ENCODE data around the gene SELENOV. TPM values are rescaled to one million over a fixed set of nuclear protein-coding genes. Genes with fewer than 3 reads are reported as not detected.

SELENOV gene
- total RNA-seq, 1 experiment from 2014 or later = 0.80 TPM

DNA sequence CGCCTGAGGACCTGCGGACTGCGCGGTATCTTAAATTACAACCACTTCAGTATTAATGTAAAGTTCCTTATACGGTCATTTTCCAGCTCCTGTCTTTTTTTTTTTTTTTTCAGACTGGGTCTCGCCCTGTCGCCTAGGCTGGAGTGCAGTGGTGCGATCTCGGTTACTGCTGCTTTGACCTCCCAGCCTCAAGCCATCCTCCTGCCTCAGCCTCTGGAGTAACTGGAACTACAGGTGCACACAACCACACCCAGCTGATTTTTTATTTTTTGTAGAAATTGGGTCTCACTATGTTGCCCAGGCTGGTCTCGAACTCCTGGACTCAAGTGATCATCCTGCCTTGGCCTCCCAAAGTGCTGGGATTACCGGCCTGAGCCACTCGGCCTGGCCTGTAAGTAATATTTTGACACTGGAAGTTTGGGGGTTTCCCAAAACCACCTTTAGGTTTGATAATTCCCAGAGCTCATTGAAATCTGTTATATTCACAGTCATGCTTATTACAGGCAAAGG lies 18.1 kb downstream of the SELENOV start:
- in situ Hi-C loops (cut with HindIII; ENCODE audit: low pct_unique_long_range_greater_than_20kb, low sequenced_read_pairs) = no loop called here
- ChIA-PET CTCF (interaction anchor here (0.6 to 6.8 kb wide), 42 partner anchors 8 to 438 kb away, joined by 3 to 193 read pairs (median 8); partner anchors contain the start of genes DLL3, DYRK1B, MED29 and PAF1), POLR2A (interaction anchor here (0.5 to 11.8 kb wide), 30 partner anchors 9 to 438 kb away, joined by 3 to 196 read pairs (median 6); partner anchors contain the start of genes DLL3, DYRK1B, FBL and PSMC4)
- H3K27me3 ChIP-seq (ENCODE audit: control insufficient read depth, insufficient read depth, low read length) = no peaks in the 10 kb centered on the region
- no TSS peak for BruUV-seq (replicated peaks)
- DNase-seq (ENCODE audit: low read depth, low spot score) = no peak
- H3K4me3 ChIP-seq (ENCODE audit: low read depth in 2 of 2, low read length in 2 of 2) = peak overlapping the region; percentile 35 to 56
- ATAC-seq = peak; percentile 32
- H3K9me3 ChIP-seq (ENCODE audit: control insufficient read depth, insufficient read depth, low read depth, low read length) = no peaks in the 10 kb centered on the region
- intact Hi-C loops (cut with micrococcal nuclease; ENCODE audit: unreplicated experiment) = loop anchor here (2.0 kb wide), 1 partner anchor 34 kb away; the partner anchor contains the start of gene DLL3
- H3K27ac ChIP-seq (ENCODE audit: low read length) = peak overlapping the region; percentile 80
- peaks cover 25% of the 10 kb centered on the region for H3K4me1 ChIP-seq (ENCODE audit: control insufficient read depth, insufficient read depth, low read length)
- TF ChIP-seq, protein P1, sequence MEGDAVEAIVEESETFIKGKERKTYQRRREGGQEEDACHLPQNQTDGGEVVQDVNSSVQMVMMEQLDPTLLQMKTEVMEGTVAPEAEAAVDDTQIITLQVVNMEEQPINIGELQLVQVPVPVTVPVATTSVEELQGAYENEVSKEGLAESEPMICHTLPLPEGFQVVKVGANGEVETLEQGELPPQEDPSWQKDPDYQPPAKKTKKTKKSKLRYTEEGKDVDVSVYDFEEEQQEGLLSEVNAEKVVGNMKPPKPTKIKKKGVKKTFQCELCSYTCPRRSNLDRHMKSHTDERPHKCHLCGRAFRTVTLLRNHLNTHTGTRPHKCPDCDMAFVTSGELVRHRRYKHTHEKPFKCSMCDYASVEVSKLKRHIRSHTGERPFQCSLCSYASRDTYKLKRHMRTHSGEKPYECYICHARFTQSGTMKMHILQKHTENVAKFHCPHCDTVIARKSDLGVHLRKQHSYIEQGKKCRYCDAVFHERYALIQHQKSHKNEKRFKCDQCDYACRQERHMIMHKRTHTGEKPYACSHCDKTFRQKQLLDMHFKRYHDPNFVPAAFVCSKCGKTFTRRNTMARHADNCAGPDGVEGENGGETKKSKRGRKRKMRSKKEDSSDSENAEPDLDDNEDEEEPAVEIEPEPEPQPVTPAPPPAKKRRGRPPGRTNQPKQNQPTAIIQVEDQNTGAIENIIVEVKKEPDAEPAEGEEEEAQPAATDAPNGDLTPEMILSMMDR (IDR thresholded peaks at IDR 0.05) = no peak
- no peak for TF ChIP-seq POLR2AphosphoS5 (IDR thresholded peaks at IDR 0.05; ENCODE audit: low read depth, low read length)
- TF ChIP-seq, protein P2, sequence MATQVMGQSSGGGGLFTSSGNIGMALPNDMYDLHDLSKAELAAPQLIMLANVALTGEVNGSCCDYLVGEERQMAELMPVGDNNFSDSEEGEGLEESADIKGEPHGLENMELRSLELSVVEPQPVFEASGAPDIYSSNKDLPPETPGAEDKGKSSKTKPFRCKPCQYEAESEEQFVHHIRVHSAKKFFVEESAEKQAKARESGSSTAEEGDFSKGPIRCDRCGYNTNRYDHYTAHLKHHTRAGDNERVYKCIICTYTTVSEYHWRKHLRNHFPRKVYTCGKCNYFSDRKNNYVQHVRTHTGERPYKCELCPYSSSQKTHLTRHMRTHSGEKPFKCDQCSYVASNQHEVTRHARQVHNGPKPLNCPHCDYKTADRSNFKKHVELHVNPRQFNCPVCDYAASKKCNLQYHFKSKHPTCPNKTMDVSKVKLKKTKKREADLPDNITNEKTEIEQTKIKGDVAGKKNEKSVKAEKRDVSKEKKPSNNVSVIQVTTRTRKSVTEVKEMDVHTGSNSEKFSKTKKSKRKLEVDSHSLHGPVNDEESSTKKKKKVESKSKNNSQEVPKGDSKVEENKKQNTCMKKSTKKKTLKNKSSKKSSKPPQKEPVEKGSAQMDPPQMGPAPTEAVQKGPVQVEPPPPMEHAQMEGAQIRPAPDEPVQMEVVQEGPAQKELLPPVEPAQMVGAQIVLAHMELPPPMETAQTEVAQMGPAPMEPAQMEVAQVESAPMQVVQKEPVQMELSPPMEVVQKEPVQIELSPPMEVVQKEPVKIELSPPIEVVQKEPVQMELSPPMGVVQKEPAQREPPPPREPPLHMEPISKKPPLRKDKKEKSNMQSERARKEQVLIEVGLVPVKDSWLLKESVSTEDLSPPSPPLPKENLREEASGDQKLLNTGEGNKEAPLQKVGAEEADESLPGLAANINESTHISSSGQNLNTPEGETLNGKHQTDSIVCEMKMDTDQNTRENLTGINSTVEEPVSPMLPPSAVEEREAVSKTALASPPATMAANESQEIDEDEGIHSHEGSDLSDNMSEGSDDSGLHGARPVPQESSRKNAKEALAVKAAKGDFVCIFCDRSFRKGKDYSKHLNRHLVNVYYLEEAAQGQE (IDR thresholded peaks at IDR 0.05; ENCODE audit: insufficient read depth in 1 of 2, low read depth in 2 of 2, low read length in 1 of 2) = no peak
- TF ChIP-seq TCF7L2 (IDR thresholded peaks at IDR 0.05; ENCODE audit: low read depth, low read length) = no peak
- TF ChIP-seq SIN3A (IDR thresholded peaks at IDR 0.05; ENCODE audit: borderline replicate concordance, insufficient read depth, low read depth, low read length) = no peak
- no peaks in the 10 kb centered on the region for H3K36me3 ChIP-seq (ENCODE audit: control insufficient read depth, insufficient read depth, low read length)

DNA sequence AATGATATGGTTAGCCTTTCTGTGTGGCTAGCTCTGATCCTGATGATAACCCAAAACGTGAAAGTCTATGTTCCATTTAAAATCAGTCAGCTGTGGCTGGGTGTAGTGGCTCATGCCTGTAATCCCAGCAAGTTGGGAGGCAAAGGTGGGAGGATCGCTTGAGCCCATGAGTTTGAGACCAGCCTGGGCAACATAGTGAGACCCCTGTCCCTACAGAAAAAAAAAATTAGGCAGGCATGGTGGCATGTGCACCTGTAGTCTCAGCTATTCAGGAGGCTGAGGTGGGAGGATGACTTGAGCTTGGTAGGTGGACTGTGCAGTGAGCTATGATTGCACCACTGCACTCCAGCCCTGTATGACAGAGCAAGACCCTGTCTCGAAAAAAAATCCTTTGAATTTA lies 18.9 kb downstream of the SELENOV start:
- CTCF ChIA-PET = interaction anchor here (0.6 to 6.8 kb wide), 28 partner anchors 8 to 437 kb away, joined by 3 to 193 read pairs (median 12); partner anchors contain the start of genes DLL3, PSMC4, RPS16 and SELENOV
- POLR2A ChIA-PET = interaction anchor here (0.6 to 11.8 kb wide), 20 partner anchors 13 to 300 kb away, joined by 3 to 196 read pairs (median 5); partner anchors contain the start of genes DYRK1B, RPS16, SUPT5H and TIMM50
- in situ Hi-C loops (cut with HindIII; ENCODE audit: low pct_unique_long_range_greater_than_20kb, low sequenced_read_pairs) = no loop called here
- Histone ChIP-seq H3K27me3 (ENCODE audit: control insufficient read depth, insufficient read depth, low read length) (no peaks in the 10 kb centered on the region), H3K4me3 (ENCODE audit: low read depth in 2 of 2, low read length in 2 of 2) (no peak overlapping the region), H3K9me3 (ENCODE audit: control insufficient read depth, insufficient read depth, low read depth, low read length) (no peaks in the 10 kb centered on the region), H3K27ac (ENCODE audit: low read length) (no peak overlapping the region), H3K4me1 (ENCODE audit: control insufficient read depth, insufficient read depth, low read length) (peaks cover 29% of the 10 kb centered on the region), H3K36me3 (ENCODE audit: control insufficient read depth, insufficient read depth, low read length) (no peaks in the 10 kb centered on the region; the same call in 1 of the 2 replicates)
- ATAC-seq = no peak
- TF ChIP-seq, protein P2 (IDR thresholded peaks at IDR 0.05; ENCODE audit: insufficient read depth in 1 of 2, low read depth in 2 of 2, low read length in 1 of 2) = no peak
- TF ChIP-seq POLR2AphosphoS5 (IDR thresholded peaks at IDR 0.05; ENCODE audit: low read depth, low read length) (no peak), TCF7L2 (IDR thresholded peaks at IDR 0.05; ENCODE audit: low read depth, low read length) (no peak)
- BruUV-seq (replicated peaks) = no TSS peak
- no peak for DNase-seq (ENCODE audit: low read depth, low spot score)
- intact Hi-C loops (cut with micrococcal nuclease; ENCODE audit: unreplicated experiment) = loop anchor here (2.0 kb wide), 1 partner anchor 35 kb away; the partner anchor contains the start of gene DLL3
